ENCODE measurements around the gene PRTN3.

The PRTN3 gene

GRCh38 chr19:803099-803561, 37.7 kb upstream of the PRTN3 start:
- DNase-seq: peak in 1 of 2 experiments; percentile 21

GRCh38 chr19:803686-804418, 36.9 kb upstream of the PRTN3 start:
- DNase-seq: peak in 1 of 2 experiments; percentile 23

- no peak for DNase-seq
These were observed 36.2 kb upstream of the PRTN3 start for GRCh38 chr19:804419-805165.

GRCh38 chr19:805166-805551, 35.6 kb upstream of the PRTN3 start:
- DNase-seq: peak in 1 of 2 experiments; percentile 54

- DNase-seq: no peak
These were observed 34.9 kb upstream of the PRTN3 start for GRCh38 chr19:805600-806550.

- no peak for DNase-seq
These were observed 33.9 kb upstream of the PRTN3 start for GRCh38 chr19:806815-807421.

- no peak for DNase-seq
These were observed 33.0 kb upstream of the PRTN3 start for GRCh38 chr19:807627-808422.

- DNase-seq: no peak
These were observed 32.4 kb upstream of the PRTN3 start for GRCh38 chr19:808423-808775.

- no peak for DNase-seq
These were observed 30.5 kb upstream of the PRTN3 start for GRCh38 chr19:810077-810855.

GRCh38 chr19:810883-811489, 29.8 kb upstream of the PRTN3 start:
- peak in 1 of 2 experiments; percentile 43 for DNase-seq

GRCh38 chr19:811506-812048, 29.2 kb upstream of the PRTN3 start:
- DNase-seq: no peak

- peak in 1 of 2 experiments; percentile 44 for DNase-seq
These were observed 28.6 kb upstream of the PRTN3 start for GRCh38 chr19:812049-812746.

- no peak for DNase-seq
These were observed 28.0 kb upstream of the PRTN3 start for GRCh38 chr19:812747-813218.

- peak in 1 of 2 experiments; percentile 51 for DNase-seq
These were observed 27.3 kb upstream of the PRTN3 start for GRCh38 chr19:813219-814151.

- peak in 1 of 2 experiments; percentile 63 for DNase-seq
These were observed 26.4 kb upstream of the PRTN3 start for GRCh38 chr19:814152-815078.

- DNase-seq: peak in 1 of 2 experiments; percentile 57
These were observed 25.6 kb upstream of the PRTN3 start for GRCh38 chr19:815079-815774.
